Ovary (tissue), 3 donors: ENCODE data around the gene SH3RF3.

Source experiments
- POLR2A ChIP-seq: fragments of 450-650 bp; IDR thresholded peaks from one replicate; pipeline ENCODE4 v1.6.1; 2017; ENCODE audit warnings: antibody characterized with exemption, mild to moderate bottlenecking, moderate library complexity
- TF ChIP-seq, protein P1 (sequence below), 3 donors: fragments of 450-650 bp in 2 of 3; fragments of 200-600 bp in 1 of 3; IDR thresholded peaks; one replicate each; pipeline versions ENCODE4 v1.5.1 to v1.8.0; 2016 to 2022; ENCODE audit warnings: antibody characterized with exemption in 3 of 3, mild to moderate bottlenecking in 1 of 3
- donor health status: DM: no; HTN: no; CAD: no.

GRCh38 chr2:109126501-109126860, 2.5 kb upstream of the SH3RF3 start:
- TF ChIP-seq POLR2A, result no peak
- TF ChIP-seq, protein P1, sequence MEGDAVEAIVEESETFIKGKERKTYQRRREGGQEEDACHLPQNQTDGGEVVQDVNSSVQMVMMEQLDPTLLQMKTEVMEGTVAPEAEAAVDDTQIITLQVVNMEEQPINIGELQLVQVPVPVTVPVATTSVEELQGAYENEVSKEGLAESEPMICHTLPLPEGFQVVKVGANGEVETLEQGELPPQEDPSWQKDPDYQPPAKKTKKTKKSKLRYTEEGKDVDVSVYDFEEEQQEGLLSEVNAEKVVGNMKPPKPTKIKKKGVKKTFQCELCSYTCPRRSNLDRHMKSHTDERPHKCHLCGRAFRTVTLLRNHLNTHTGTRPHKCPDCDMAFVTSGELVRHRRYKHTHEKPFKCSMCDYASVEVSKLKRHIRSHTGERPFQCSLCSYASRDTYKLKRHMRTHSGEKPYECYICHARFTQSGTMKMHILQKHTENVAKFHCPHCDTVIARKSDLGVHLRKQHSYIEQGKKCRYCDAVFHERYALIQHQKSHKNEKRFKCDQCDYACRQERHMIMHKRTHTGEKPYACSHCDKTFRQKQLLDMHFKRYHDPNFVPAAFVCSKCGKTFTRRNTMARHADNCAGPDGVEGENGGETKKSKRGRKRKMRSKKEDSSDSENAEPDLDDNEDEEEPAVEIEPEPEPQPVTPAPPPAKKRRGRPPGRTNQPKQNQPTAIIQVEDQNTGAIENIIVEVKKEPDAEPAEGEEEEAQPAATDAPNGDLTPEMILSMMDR (IDR thresholded peaks at IDR 0.05), result no peak
